Epithelial cell of esophagus (primary cell): Measurements from ENCODE around the gene DOK7.
A peak's percentile ranks its signal among the peaks of the same experiment; 100 is the strongest.

Experiments
- DNase-seq: peaks from one replicate; pipeline ENCODE4 v3.0.0; 2010; ENCODE audit warnings: low read depth
- H3K4me3 ChIP-seq: 2 replicates; pipeline ENCODE4 v1.5.1; 2011; ENCODE audit warnings: mild to moderate bottlenecking, low read length, control low read depth
- TF ChIP-seq, protein P1 (sequence below): IDR thresholded peaks from 2 replicates; pipeline ENCODE4 v1.5.1; 2011; ENCODE audit warnings: low read depth, mild to moderate bottlenecking, low read length, control low read depth, inconsistent platforms; ENCODE audit not compliant: insufficient read depth; ENCODE audit errors: missing control alignments

Gene DOK7

DNA sequence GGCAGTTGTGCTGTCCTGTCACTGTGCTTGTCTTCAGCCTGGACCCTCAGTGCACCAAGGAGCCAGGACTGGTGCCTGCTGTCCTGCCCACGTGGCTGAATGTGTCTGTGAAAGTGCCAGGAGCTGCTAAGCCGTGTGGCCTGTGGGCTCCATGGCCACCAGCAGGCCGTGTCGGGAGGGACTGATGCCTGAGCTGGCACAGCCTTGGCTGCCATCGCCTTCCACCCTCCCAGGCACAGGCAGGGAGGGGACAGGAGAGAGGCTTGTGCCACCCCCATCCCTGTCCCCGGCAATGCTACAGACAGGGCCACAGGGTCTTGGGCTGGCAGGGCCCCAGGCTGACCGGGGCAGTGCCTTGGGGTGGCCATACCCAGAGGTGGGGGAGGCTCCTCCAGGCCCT is 24.8 kb downstream of the DOK7 start:
- no peak for DNase-seq
- no peak overlapping the region for H3K4me3 ChIP-seq
- TF ChIP-seq, protein P1, sequence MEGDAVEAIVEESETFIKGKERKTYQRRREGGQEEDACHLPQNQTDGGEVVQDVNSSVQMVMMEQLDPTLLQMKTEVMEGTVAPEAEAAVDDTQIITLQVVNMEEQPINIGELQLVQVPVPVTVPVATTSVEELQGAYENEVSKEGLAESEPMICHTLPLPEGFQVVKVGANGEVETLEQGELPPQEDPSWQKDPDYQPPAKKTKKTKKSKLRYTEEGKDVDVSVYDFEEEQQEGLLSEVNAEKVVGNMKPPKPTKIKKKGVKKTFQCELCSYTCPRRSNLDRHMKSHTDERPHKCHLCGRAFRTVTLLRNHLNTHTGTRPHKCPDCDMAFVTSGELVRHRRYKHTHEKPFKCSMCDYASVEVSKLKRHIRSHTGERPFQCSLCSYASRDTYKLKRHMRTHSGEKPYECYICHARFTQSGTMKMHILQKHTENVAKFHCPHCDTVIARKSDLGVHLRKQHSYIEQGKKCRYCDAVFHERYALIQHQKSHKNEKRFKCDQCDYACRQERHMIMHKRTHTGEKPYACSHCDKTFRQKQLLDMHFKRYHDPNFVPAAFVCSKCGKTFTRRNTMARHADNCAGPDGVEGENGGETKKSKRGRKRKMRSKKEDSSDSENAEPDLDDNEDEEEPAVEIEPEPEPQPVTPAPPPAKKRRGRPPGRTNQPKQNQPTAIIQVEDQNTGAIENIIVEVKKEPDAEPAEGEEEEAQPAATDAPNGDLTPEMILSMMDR = no peak

DNA sequence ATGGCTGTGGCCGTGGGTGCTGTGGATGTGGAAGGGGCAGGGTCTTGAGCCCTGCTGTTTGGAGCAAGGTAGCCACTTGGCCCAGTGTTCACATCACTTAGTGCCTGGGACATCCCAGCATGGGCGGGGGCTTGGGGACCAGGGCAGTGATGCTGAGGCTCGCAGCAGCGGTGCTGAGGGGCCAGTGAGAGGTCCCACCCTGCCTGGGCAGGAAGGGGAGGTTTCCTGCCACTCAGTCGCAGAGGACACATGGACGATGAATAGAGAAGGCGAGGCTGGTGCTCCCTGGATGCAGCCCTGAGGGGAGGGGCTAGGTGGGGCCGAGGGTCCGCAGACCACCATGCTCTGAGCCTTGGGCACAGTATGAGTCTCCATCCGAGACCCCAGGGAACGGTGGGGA is 25.7 kb downstream of the DOK7 start:
- H3K4me3 ChIP-seq = no peak overlapping the region
- TF ChIP-seq, protein P1 = no peak
- no peak for DNase-seq

DNA sequence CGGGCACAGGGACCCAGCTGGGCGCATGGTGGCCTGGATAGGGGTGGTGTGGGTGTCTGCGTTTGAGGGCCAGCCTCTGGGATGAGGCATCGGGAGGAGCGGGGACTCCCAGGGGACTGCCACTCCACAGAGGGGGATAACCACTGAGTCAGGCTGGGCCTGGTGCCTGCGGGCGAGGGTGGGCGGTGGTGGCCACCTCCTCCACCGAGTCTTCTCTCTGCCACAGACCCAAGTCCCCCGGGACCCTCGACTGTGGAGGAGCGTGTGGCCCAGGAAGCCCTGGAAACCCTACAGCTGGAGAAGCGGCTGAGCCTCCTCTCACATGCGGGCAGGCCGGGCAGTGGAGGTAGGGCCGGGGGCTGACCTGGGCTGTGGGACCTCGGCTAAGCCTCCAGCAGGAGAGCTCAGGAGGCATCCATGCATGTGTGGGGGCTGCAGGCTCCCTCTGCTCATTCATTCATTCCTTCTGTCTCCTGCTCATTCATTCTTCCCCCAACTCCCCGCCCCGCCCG is 26.4 kb downstream of the DOK7 start:
- TF ChIP-seq, protein P1 = no peak
- no peak overlapping the region for H3K4me3 ChIP-seq

DNA sequence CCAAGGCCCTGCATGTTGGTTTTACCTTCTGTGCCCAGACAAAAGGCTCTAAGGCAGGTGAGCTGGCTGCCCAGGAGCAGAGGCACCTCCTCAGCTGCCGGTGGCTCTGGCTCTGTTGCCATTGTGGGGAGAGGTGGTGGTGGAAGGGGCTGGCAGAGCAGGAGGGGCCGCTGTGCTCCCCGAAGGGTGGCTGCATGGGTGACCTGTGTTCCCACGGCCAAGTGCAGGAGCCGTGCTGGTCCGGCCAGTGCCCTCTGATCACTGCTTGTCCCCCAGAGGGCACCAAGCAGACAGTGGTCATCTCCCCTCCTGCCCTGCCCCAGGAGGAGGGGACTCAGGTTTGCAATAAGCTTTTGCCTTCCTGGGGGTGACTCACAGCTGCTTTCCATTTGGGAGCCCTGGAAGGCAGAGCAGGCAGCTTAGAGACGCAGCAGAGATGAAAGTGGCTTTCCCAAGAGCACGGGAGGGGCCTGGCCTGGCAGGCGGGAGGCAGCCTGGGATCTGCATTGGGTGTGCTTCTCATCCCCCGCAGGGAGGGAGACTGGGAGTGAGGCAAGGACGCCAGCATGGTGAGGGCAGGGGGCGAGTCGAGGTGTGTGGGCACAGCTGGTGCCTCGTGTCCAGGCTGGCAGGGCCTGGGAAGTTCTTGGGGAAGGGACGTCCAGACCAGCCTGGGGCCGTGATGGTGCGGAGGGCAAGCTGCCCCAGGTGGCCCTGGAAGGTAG is 28.7 kb downstream of the DOK7 start:
- peak; percentile 45 for DNase-seq
- TF ChIP-seq, protein P1 = no peak
- no peak overlapping the region for H3K4me3 ChIP-seq

More for the DNA sequence above, 26.4 kb downstream of the DOK7 start:
- no peak for DNase-seq

DNA sequence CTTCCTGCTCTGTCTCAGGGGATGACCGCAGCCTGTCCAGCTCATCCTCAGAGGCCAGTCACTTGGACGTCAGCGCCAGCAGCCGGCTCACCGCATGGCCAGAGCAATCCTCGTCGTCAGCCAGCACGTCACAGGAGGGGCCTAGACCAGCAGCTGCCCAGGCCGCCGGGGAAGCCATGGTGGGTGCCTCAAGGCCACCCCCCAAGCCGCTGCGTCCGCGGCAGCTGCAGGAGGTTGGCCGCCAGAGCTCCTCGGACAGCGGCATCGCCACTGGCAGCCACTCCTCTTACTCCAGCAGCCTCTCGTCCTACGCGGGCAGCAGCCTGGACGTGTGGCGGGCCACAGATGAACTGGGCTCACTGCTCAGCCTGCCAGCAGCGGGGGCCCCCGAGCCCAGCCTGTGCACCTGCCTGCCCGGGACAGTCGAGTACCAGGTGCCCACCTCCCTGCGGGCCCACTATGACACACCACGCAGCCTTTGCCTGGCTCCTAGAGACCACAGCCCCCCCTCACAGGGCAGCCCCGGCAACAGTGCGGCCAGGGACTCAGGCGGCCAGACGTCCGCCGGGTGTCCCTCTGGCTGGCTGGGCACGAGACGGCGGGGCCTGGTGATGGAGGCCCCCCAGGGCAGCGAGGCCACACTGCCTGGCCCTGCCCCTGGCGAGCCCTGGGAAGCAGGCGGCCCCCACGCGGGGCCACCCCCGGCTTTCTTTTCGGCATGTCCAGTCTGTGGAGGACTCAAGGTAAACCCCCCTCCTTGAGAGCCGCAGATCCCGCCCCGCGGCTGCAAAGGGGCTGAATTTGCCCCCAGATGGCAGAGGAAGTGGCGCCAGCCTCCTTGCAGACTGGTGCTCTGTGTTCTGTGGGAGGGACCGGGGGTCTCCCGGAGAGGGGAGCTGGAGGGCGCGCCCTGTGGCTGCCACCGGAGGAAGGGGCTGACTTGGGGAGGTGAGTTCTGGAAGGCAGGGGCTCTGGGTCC is 29.9 kb downstream of the DOK7 start:
- DNase-seq = no peak
- TF ChIP-seq, protein P1 = no peak
- H3K4me3 ChIP-seq = no peak overlapping the region

DNA sequence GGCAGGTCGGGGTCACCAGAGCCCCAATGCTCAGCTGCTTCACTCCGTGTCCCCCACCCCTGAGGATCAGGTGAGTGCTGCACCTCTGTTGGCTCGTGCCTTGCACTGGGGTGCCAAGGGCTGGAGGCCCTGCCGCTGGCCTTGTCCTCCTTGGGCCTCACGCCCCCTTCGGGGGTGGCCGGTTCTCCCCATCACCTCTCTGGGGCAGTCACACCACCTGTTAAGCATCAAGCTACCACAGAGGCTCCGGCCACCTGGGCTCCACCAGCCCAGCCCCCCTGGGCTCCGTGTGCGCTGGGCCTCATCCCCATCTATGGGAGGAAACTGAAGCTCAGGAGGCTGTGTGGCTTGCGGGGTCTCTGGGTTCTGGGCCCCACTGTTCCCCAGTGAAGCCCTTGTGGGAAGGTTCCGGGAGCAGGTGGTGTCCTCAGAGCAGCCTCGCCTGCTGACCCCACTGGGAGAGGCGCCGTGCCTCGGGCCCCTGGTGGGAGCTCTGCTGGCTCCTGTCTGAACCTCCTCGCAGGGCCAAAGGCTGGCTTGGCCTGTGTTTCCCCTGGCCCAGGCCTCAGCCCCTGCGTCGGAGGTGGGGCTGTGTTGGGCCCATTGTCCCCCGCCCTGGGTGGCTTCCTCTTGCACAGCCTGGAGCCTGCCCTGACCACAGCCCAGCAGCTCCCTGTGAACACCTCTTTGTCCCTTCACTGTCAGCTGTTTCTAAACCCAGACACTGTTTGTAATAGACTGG is 30.8 kb downstream of the DOK7 start:
- TF ChIP-seq, protein P1 = no peak
- no peak for DNase-seq
- H3K4me3 ChIP-seq = no peak overlapping the region
